HG03565 (cell line): Measurements from ENCODE around the gene GPAT3.
A peak's percentile ranks its signal among the peaks of the same experiment; 100 is the strongest.
"Not testable (repeated sequence)": the region's sequence is repeated elsewhere in the genome, so short reads cannot be mapped to it uniquely, and the experiment has no call there.

Source experiments
- ATAC-seq: cut with Tn5 transposase; IDR thresholded peaks from one replicate; pipeline ENCODE4 v1.9.1; 2021; ENCODE audit warnings: mild to moderate bottlenecking, moderate library complexity; ENCODE audit not compliant: unreplicated experiment

GPAT3 gene

GRCh38 chr4:83591730-83592129 is 55.8 kb downstream of the GPAT3 start:
- ATAC-seq = no peak

GRCh38 chr4:83599183-83599582 is 63.3 kb downstream of the GPAT3 start:
- peak; percentile 78 for ATAC-seq

GRCh38 chr4:83603129-83603528 is 67.2 kb downstream of the GPAT3 start:
- no peak for ATAC-seq

DNA sequence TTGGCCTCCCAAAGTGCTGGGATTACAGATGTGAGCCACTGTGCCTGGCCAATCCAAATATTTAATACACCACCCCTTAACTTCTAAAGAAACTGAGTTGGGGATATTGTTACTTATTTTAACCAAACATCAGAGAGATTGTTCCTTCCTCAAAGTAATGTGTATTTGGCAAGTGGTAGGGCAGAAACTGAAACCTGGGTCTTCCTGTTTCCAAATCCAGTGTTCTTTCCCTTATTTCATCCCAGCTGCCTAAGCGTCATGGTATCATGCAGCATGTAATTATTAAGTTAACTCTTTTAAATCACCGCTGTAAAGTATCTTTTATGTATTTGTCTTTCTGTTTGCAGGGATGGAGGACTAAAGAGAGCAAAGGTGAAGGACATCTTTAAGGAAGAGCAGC is 68.4 kb downstream of the GPAT3 start:
- no peak for ATAC-seq

DNA sequence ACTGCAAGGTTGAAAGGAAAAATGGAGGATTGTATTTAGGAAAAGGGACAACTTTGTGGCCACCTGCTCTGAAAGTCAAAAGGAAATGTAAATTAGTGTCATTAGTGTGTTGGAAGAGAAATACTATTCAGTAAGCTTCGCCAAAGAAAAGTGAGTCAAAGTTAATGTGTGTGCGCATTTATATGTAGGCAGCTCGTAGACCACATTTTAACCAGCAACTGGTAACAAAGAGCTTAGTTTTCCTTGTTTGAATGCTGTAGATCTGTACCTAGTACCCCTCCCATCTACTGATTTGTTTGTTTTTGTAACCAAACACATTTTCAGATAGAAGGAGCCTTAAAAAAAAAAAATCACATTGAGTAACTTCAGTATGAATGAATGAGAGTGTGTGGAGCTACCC is 69.3 kb downstream of the GPAT3 start:
- no peak for ATAC-seq

DNA sequence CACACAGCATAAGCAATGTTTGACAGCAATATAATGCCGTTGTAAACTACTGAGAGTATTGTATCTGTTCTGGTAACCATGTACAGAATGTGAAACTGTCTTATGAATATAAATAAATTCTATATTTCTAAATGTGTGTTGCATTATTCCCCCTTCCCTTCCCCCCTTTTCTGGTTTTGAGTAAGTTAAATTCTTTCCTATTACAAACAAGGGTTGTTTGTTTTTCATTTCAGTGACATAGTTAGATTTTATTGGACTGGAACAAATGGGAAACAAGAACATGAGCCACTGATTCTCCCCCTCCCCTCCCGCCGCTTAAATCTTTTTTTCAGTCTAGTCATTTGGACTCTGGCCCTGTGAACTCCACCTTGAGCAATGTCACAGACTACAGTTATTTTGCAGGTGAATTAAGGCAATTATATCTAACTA is 69.8 kb downstream of the GPAT3 start:
- peak; percentile 69 for ATAC-seq

- ATAC-seq = no peak
These were observed 70.6 kb downstream of the GPAT3 start for GRCh38 chr4:83606460-83606859.

- no peak for ATAC-seq
These were observed 71.0 kb downstream of the GPAT3 start for GRCh38 chr4:83606898-83607297.

GRCh38 chr4:83609365-83609764 is 73.5 kb downstream of the GPAT3 start:
- no peak for ATAC-seq

GRCh38 chr4:83610729-83611128 is 74.8 kb downstream of the GPAT3 start:
- ATAC-seq = no peak

- ATAC-seq = no peak
These were observed 77.1 kb downstream of the GPAT3 start for GRCh38 chr4:83613023-83613422.

DNA sequence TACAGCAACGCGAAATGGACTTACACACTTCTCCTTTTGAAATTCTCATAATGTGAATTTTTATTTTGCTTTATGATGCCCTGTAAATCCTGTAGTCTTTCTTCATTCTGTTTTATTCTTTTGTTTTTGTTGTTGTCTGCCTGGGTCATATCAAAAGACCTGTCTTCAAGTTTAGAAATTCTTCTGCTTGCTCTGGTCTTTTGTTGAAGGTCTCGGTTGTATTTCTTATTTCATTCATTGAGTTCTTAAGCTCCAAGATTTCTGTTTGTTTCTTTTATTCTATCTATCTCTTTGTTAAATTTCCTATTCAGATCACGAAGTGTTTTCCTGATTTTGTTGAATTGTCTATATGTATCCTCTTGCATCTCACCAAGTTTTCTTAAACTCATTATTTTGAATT is 78.1 kb downstream of the GPAT3 start:
- no peak for ATAC-seq

DNA sequence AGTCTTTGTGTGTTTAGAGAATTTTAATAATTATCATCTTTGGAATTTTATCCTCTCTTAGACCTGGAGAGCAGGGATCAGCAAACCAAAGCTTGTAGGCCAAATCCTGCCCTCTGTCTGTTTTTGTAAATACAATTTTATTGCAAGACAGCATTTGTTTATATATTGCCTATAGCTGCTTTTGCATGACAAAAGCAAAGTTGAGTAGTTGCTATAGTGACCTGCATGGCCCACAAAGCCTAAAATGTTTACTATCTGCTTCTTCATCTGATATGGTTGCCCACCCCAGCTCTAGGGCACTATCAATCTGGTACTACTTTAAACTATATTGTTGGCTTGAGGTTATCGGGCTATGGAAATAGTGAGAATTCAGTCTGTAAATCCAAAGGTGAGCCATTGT is 80.3 kb downstream of the GPAT3 start:
- no peak for ATAC-seq

DNA sequence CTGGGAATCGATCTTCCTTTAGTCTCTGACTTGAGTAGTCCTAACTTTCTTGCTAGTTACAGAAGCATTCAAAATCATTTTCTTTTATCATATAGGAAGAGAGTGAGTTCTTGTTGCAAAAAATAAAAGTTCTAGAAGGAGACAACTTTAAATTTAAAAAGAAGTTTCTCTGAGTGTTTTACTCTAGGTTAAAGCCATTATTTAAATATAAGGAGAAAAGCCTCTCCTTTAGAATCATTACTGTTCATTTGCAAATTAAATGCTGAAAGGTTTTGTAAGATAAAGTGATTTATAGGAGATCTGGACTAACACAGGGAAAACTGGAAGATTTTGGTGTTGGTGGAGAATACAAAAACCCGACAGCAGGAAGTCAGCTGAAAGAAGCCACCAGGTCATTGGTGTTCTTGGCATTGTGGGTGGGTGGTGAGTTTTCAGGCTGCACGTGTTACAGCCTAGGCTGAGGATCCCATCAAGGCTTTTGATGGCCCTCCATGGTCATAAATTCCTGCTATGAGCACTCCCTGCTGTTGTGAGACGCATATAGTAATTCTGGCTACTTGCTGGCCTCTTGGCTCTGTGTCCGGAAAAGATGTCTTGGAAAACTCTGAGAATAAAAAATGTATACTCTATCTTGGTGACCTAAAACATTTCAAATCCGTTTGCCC is 81.6 kb downstream of the GPAT3 start:
- no peak for ATAC-seq

DNA sequence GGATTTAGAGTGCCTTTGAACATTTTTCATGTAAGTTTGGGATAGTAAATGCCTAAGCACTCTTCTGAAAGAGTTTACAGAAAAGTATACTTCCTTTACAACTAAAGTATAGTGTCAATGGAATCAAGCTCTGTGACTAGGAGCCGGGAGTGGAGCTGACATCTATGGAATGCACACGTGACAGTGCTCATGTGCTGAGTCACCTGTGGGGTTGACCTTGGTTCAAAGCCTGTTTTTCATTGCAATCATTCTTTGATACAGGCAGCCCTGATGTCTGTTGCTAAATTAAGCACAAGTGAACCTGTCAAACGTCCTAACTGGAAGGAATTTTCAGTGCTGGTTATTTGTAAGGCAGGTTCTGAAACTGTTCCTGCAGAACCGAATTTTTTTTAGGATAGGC is 82.5 kb downstream of the GPAT3 start:
- ATAC-seq = no peak

DNA sequence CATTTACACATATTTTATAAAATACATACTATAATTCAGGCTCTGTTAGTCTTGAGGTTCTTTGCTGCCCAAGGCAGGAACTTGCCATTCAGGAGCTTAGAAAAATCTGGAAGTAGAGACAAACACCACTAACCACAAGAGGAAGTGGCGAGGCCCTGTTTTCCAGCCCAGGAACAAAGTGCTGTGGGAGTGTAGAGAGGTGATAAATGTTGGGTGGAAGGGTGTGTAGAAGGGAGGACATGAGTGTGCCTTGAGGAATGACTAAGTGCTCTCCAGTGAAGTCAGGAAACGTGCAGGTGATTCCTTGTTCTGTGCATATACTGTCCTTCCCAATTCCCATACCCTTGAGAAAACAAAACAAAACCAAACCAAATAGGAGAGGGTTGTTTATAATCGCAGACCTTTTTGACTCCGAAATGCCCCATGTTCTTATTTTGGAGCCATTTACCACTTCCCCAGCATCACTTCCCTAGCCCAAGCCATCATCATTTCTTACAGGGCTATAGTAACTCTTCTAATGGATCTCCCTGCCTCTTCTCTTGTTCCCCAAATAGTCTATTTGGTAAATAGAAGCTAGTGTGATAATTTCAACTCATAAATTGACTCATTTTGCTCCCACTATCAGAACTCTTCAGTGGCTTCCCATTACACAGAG is 83.2 kb downstream of the GPAT3 start:
- ATAC-seq = no peak

- ATAC-seq = not testable (repeated sequence)
These were observed 86.2 kb downstream of the GPAT3 start for GRCh38 chr4:83622127-83622526.

DNA sequence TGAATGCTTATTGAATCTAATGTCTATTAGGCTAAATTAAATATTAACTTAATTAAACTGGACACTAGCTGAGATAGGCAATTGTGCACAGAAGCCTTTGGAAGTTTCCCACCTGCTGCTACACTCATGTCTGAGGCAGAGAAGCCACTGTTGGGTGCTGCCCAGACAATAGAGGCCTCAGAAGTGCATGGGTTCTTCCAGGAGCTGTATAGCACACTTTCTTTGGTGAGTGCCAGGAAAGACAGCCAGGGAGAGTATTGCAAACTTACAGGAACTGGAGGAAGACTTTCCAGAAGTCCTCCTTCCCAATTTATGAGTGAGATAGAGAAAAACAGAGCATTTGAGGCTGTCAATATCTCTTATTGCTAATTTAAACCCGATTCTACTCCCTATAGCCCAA is 89.9 kb downstream of the GPAT3 start:
- no peak for ATAC-seq

DNA sequence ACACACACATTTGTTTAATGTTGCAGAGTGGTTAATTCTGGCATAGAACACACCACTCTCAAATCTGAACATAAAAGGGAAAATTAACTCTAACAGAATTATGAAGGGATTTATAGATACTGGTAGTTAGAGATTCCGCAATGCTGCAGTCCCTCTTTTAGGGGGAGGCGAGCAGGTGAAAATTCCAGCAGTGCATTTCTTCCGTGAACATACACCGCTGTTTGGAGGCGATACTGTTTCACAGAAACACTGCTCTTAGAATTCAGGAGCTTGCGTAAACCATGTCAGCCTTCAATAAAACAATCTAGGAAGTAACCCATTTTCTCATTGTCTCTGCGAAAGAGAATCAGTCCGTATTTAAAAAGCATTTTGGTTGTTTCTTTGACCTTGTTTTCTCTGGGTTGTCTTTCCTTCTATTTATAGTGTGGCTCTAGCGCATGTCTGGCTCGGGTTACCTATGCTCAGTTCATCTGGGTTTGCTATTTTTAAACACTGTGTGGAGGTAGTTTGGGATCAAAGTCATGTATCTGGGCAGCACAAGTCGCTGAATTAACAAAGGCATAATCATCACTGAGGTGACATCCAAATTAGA is 90.4 kb downstream of the GPAT3 start:
- ATAC-seq = no peak

GRCh38 chr4:83629945-83630721 is 94.2 kb downstream of the GPAT3 start:
- ATAC-seq = no peak

DNA sequence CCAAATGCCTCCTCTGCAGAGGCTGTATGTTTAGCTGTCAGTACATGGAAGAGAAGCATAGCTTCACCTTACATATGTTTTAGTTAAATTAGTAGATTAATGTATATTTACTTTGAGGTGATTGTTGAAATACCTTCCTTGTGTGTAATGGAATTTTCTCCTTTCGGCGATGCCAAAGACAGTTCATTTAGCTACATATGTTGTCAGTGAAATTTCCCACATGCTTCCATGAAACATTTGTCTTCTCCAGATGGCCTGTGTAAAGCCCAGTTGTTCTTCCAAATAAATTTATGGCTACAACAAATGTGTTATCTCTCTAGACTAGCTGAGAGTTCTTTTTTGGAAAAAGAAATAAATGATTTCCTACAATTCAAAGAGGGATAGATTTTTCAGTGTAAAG is 95.2 kb downstream of the GPAT3 start:
- ATAC-seq = no peak

DNA sequence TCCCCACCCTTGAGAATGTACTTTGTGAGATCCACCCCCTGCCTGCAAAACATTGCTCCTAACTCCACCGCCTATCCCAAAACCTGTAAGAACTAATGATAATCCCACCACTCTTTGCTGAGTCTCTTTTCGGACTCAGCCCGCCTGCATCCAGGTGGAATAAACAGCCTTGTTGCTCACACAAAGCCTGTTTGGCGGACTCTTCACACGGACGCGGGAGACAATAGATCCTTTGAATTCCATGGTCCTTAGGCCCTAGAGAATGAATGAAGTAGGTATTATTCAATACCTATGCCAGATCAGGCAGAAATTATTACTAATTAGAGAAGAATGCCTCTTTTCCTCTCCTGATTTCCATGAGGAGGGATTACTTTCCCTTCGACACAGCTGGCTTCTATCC is 101.0 kb downstream of the GPAT3 start:
- ATAC-seq = no peak
